ENCODE data around the gene RSKR. TPM values are rescaled to one million over a fixed set of nuclear protein-coding genes. Genes with fewer than 3 reads are reported as not detected.
A peak's percentile ranks its signal among the peaks of the same experiment; 100 is the strongest.

RSKR gene
- total RNA-seq, 1 experiment from 2014 or later = 17.2 TPM

DNA sequence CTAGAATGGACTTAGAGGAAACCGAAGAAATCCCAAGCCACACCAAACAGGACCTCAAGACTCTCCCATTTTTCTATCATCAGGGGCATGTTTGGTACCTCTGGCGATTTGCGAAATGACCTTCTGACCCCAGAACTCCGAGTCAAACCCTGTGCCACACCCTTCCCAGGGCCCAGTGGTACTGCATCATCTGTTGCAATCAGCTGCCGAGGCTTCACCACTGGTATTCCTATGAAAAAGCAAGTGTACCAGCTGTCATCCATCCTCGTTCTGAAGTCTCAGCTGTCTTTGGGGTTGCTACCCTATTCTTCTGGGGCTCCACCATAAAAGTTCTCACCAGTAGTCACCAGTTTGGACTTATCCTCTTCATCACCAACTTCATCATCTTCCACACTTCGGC lies 2.3 kb upstream of the RSKR start:
- H3K27ac ChIP-seq (ENCODE audit: low read length) = no peak overlapping the region
- ATAC-seq = no peak
- TF ChIP-seq TCF7L2 (IDR thresholded peaks at IDR 0.05; ENCODE audit: low read depth, low read length) = no peak
- TF ChIP-seq, protein P1, sequence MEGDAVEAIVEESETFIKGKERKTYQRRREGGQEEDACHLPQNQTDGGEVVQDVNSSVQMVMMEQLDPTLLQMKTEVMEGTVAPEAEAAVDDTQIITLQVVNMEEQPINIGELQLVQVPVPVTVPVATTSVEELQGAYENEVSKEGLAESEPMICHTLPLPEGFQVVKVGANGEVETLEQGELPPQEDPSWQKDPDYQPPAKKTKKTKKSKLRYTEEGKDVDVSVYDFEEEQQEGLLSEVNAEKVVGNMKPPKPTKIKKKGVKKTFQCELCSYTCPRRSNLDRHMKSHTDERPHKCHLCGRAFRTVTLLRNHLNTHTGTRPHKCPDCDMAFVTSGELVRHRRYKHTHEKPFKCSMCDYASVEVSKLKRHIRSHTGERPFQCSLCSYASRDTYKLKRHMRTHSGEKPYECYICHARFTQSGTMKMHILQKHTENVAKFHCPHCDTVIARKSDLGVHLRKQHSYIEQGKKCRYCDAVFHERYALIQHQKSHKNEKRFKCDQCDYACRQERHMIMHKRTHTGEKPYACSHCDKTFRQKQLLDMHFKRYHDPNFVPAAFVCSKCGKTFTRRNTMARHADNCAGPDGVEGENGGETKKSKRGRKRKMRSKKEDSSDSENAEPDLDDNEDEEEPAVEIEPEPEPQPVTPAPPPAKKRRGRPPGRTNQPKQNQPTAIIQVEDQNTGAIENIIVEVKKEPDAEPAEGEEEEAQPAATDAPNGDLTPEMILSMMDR (IDR thresholded peaks at IDR 0.05) = no peak
- TF ChIP-seq SIN3A (IDR thresholded peaks at IDR 0.05; ENCODE audit: borderline replicate concordance, insufficient read depth, low read depth, low read length) = no peak
- TF ChIP-seq, protein P2, sequence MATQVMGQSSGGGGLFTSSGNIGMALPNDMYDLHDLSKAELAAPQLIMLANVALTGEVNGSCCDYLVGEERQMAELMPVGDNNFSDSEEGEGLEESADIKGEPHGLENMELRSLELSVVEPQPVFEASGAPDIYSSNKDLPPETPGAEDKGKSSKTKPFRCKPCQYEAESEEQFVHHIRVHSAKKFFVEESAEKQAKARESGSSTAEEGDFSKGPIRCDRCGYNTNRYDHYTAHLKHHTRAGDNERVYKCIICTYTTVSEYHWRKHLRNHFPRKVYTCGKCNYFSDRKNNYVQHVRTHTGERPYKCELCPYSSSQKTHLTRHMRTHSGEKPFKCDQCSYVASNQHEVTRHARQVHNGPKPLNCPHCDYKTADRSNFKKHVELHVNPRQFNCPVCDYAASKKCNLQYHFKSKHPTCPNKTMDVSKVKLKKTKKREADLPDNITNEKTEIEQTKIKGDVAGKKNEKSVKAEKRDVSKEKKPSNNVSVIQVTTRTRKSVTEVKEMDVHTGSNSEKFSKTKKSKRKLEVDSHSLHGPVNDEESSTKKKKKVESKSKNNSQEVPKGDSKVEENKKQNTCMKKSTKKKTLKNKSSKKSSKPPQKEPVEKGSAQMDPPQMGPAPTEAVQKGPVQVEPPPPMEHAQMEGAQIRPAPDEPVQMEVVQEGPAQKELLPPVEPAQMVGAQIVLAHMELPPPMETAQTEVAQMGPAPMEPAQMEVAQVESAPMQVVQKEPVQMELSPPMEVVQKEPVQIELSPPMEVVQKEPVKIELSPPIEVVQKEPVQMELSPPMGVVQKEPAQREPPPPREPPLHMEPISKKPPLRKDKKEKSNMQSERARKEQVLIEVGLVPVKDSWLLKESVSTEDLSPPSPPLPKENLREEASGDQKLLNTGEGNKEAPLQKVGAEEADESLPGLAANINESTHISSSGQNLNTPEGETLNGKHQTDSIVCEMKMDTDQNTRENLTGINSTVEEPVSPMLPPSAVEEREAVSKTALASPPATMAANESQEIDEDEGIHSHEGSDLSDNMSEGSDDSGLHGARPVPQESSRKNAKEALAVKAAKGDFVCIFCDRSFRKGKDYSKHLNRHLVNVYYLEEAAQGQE (IDR thresholded peaks at IDR 0.05; ENCODE audit: insufficient read depth in 1 of 2, low read depth in 2 of 2, low read length in 1 of 2) = no peak
- POLR2A ChIA-PET = no interaction called here
- intact Hi-C loops (cut with micrococcal nuclease; ENCODE audit: unreplicated experiment) = no loop called here
- no peaks in the 10 kb centered on the region for H3K4me1 ChIP-seq (ENCODE audit: control insufficient read depth, insufficient read depth, low read length)
- H3K9me3 ChIP-seq (ENCODE audit: control insufficient read depth, insufficient read depth, low read depth, low read length) = no peaks in the 10 kb centered on the region
- DNase-seq (ENCODE audit: low read depth, low spot score) = no peak
- H3K27me3 ChIP-seq (ENCODE audit: control insufficient read depth, insufficient read depth, low read length) = no peaks in the 10 kb centered on the region
- in situ Hi-C loops (cut with HindIII; ENCODE audit: low pct_unique_long_range_greater_than_20kb, low sequenced_read_pairs) = no loop called here
- BruUV-seq (replicated peaks) = no TSS peak
- H3K36me3 ChIP-seq (ENCODE audit: control insufficient read depth, insufficient read depth, low read length) = peaks cover 52% of the 10 kb centered on the region
- CTCF ChIA-PET = no interaction called here
- no peak overlapping the region for H3K4me3 ChIP-seq (ENCODE audit: low read depth in 2 of 2, low read length in 2 of 2)

DNA sequence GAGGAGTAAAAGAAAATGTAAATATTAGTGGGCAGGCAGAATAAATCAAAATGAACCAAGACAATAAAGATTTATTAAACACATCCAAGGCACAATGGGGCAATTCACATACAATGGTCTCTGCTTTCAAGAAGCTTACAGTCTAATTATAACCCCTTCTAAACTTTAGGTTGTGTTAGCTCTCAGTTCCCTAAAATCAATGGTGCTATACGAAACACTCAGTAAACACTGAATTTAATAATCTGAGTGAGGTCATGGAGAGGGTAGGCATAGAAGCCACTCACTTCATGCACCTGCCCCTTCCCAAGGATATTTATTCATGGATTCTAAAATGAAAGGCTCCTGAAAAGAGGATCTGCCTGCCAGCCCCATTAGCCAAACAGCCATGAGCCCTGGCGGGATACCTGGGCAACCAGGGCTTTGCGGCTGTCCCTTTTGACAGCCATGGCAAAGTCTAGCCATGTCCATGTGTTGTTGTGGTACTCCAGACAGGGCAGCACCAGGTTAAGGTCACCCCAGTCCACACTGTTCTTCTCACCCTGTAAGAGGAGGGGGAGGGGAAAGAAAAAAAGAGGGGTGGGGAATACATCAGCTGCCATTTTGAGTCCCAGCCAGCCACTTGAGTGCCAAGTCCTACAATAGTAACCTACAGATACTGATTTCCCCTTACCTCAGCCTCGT lies 1.4 kb upstream of the RSKR start:
- intact Hi-C loops (cut with micrococcal nuclease; ENCODE audit: unreplicated experiment) = no loop called here
- POLR2A ChIA-PET = no interaction called here

More for the DNA sequence above, 1.4 kb upstream of the RSKR start:
- H3K27me3 ChIP-seq (ENCODE audit: control insufficient read depth, insufficient read depth, low read length) = no peaks in the 10 kb centered on the region
- H3K9me3 ChIP-seq (ENCODE audit: control insufficient read depth, insufficient read depth, low read depth, low read length) = no peaks in the 10 kb centered on the region
- DNase-seq (ENCODE audit: low read depth, low spot score) = no peak
- CTCF ChIA-PET = no interaction called here
- peaks cover 45% of the 10 kb centered on the region for H3K36me3 ChIP-seq (ENCODE audit: control insufficient read depth, insufficient read depth, low read length)
- no TSS peak for BruUV-seq (replicated peaks)
- no peak overlapping the region for H3K4me3 ChIP-seq (ENCODE audit: low read depth in 2 of 2, low read length in 2 of 2)
- in situ Hi-C loops (cut with HindIII; ENCODE audit: low pct_unique_long_range_greater_than_20kb, low sequenced_read_pairs) = no loop called here
- H3K27ac ChIP-seq (ENCODE audit: low read length) = no peak overlapping the region
- no peak for ATAC-seq
- no peaks in the 10 kb centered on the region for H3K4me1 ChIP-seq (ENCODE audit: control insufficient read depth, insufficient read depth, low read length)
- TF ChIP-seq, protein P1 (IDR thresholded peaks at IDR 0.05) = no peak
- TF ChIP-seq POLR2AphosphoS5 (IDR thresholded peaks at IDR 0.05; ENCODE audit: low read depth, low read length) = 0 out of 2 replicates have a peak, but pooled peaks have one; percentile 17
